HG02759 (cell line): ENCODE results near the gene H2AZ2.
"Not testable (repeated sequence)": the region's sequence is repeated elsewhere in the genome, so short reads cannot be mapped to it uniquely, and the experiment has no call there.

Experiments used
- ATAC-seq: cut with Tn5 transposase; IDR thresholded peaks from one replicate; pipeline ENCODE4 v1.9.1; 2021; ENCODE audit warnings: mild to moderate bottlenecking, moderate library complexity; ENCODE audit not compliant: unreplicated experiment

Gene H2AZ2

GRCh38 chr7:44787762-44788161, 60.1 kb downstream of the H2AZ2 start:
- no peak for ATAC-seq

GRCh38 chr7:44787041-44787440, 60.8 kb downstream of the H2AZ2 start:
- no peak for ATAC-seq

- not testable (repeated sequence) for ATAC-seq
Observed at GRCh38 chr7:44785218-44785617, 62.7 kb downstream of the H2AZ2 start.

GRCh38 chr7:44784364-44784763, 63.5 kb downstream of the H2AZ2 start:
- ATAC-seq, result no peak

GRCh38 chr7:44783407-44783806, 64.5 kb downstream of the H2AZ2 start:
- ATAC-seq, result no peak

- no peak for ATAC-seq
Observed at GRCh38 chr7:44782460-44782859, 65.4 kb downstream of the H2AZ2 start.
